ENCODE data around the gene ZMYND12.
"Not testable (repeated sequence)": the region's sequence is repeated elsewhere in the genome, so short reads cannot be mapped to it uniquely, and the experiment has no call there.

ZMYND12 gene

DNA sequence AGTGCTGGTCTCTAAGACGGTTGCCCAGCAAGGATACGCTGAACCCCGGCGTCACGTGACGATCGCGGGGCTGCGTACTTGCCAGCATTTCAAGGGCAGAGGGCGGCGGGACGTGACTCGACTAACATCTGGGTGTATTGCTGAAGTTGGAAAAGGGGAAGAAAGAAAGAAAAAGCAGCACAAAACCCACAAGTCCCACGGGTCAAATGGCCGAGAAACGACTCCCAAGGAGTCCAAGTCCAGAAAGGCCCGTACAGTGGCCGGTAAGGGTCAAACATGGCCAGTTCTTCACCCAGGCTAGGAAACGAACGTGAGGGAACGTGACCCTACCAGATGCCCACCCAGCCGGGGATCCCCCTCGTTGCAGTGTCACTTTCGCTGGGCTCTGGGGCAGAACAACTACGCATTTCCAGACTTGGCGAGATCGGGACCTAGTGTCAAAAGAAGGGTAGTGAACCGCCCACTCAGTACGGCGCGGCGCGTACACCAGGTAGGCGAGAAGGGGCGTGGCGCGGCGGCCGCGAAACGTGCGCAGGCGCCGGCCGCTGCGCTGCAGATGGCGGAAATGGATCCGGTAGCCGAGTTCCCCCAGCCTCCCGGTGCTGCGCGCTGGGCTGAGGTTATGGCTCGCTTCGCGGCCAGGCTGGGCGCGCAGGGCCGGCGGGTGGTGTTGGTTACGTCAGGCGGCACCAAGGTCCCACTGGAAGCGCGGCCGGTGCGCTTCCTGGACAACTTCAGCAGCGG is at the start of gene ZMYND12, which contains the start of gene PPCS:
Gene ZMYND12 (minus strand): TSS at position 13 of the 744 bp plus-strand sequence. CDS start 25 bp downstream, outside the sequence.
Gene PPCS (plus strand): TSS at position 534 of the 744 bp plus-strand sequence. CDS start 23 bp downstream, at position 557.
- DNase-seq: peak; percentile 91

DNA sequence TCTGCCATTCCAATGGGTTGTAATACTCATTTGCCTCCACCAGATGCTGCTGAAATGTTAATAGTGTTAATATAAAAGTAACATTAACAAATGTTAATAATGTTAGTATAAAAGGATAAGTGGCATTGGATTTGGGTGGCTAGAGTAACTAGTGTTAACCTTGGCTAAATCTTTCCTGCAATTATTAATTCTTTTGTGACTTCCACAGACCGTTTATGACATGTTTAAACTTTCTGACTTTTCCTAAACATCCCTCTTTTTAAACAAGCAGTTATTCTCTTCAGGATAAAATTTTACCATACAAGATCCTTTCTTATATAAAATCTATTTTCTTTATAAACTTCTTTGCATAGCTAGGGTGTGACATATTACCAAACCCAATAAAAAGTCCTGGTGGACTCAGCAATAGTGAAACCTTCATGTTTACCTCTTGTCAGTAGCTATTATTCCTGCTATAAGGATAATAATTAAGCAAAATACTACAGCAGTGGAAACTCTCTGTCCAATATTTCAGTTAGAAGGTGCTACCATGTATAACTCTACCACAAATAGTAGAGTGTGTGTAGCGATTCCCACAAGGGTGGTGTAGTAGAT is 48.8 kb upstream of the ZMYND12 start:
- DNase-seq: no peak

GRCh38 chr1:42502031-42502430 is 46.2 kb upstream of the ZMYND12 start:
- not testable (repeated sequence) for DNase-seq

GRCh38 chr1:42490237-42490636 is 34.4 kb upstream of the ZMYND12 start:
- DNase-seq: no peak

DNA sequence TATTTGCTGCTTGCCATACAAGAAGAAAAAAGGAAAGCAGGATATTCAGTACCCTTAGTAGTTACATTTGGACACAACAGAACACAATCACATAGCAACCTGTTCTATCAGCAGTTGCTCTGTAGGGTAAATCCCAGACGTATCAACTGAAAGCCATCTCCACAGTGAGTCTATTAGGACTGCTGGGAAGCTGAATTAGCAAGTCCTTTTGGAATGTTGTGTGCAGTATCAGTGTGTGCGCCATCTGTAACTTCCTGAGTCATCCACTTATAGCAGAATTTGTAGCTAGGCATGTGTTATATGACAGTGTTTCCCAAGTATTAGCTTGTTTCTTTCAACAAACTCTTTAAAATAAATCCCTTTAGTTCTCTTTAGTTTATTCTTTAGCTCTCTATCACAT is 28.6 kb upstream of the ZMYND12 start:
- DNase-seq: no peak

DNA sequence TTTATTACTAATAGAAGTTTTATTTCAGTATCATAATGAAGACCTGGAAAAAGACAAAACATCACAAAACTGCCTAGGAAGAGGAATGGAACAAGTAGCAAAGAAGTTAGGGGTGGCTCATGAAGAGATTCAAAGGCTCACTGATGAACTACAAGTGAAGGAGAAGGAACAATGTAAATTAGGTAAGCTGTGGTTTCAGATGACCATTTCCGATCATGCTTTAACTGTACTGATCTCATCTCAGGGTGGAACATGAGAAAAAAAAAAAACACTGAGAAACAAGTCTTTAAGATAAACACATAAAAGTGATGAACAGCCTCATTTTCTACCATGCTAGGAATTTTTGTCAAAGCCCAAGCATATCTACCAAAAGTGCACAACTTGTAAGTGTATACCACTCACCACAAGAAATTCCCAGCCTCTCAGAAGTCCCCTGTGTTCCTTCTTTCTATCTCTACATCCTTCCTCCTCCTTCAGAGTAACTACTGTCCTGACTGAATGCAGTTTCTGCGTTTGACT is 26.9 kb upstream of the ZMYND12 start:
- no peak for DNase-seq

DNA sequence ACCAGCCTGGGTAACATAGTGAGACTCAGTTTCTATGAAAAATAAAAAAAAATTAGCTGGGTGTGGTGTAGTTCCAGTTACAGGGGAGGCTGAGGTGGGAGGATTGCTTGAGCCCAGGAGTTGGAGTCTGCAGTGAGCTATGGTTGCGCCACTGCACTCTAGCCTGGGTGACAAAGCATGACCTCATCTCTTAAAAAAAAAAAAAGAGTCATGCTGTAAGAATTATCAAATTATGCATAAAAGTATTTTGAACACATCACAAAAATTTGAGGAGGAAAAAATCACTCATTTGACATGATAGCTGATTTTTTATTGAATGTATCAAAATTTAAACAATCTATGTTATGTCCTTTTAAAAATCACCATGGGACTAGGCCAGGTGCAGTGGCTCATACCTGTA is 25.1 kb upstream of the ZMYND12 start:
- DNase-seq: no peak

- no peak for DNase-seq
These were observed 23.8 kb upstream of the ZMYND12 start for GRCh38 chr1:42479621-42480020.

- no peak for DNase-seq
These were observed 22.0 kb upstream of the ZMYND12 start for GRCh38 chr1:42477775-42478174.

DNA sequence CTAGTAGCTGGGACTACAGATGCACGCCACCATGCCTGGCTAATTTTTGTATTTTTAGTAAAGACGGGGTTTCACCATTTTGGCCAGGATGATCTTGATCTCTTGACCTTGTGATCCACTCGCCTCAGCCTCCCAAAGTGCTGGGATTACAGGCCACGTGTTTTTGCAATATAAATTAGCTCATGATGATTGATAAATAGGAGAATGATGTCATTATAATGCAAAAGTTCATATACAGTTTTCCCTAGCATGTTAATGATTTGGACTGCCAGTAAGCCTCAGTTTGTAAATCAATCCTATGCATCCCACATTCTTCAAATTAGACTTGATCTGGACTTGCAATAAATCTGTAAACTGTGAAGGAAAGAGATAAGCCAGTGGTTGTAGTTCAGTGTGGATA is 21.5 kb upstream of the ZMYND12 start:
- DNase-seq: not testable (repeated sequence)

DNA sequence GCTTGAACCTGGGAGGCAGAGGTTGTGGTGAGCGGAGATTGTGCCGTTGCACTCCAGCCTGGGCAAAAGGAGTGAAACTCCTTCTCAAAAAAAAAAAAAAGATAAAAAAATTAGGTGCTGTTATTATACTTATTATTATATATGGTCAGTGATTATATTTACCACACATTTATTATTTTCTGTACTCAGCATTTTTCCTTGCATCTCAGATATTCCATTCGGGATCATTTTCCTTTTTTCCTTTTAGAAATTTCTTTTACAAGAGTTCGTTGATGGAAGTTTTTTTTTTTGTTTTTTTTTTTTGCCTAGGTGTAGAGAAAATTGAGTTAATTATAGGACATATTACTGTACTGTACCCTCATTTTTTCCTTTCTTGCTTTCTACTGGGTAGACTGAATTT is 20.8 kb upstream of the ZMYND12 start:
- DNase-seq: no peak

DNA sequence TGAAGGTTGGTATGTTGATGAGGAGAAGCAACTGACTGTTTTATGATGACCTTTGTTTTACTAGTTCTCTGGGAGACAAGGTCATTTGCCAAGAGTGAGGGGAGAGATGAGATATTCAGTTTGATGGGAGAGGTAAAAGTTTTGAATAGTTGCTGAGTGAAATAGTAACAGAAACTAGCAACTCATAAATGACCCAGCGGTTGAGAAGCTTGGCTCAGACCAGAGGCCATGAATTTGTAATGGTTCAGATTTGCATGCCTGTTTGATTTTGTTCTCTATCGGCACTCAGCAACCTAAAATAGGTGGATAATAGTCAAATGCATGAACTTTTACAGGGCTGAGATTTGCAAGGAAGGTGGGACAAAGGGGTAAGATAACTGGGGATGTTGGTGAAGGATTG is 13.9 kb upstream of the ZMYND12 start:
- no peak for DNase-seq

DNA sequence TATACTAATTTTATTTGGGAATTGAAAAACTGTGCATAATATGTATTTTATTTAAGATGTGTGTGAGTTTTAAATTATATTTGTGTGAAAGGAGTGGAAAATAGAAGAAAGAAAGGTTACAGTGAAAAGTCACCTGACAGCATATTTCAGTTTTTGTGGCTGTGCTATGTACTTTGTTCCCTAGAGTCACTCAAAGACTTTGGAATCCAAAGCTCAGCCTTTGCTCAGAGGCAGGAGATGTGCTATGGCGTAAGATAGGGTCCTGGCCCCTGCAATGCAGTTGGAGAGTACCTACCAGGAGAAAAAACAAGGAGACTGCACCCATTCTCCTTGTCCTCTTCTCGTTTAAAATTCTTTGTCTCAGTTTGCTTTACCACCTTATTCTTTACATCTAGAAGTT is 10.2 kb upstream of the ZMYND12 start:
- DNase-seq: no peak

DNA sequence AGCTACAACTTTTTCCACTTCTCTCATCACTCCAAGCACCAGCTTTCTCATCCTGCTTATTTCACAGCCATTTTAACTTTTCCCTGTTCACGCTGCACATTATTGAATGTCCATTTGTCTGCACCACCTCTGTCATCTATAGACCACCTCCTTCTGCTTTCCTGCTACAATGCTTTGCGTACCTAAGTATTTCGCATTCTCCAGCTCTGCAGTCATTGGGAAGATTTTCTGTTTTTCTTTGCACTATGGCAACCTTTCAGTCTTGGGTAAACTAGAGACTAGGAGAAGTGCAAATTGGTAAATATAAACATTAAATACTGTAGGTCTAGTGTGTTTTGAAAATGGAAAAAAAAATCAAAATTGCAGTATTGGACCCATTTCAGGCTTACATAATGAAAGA is 8.1 kb upstream of the ZMYND12 start:
- no peak for DNase-seq

- DNase-seq: peak; percentile 96
These were observed 7.3 kb upstream of the ZMYND12 start, which contains the start of gene CCDC30 for GRCh38 chr1:42462828-42463763. TSS of gene CCDC30 (plus strand) at chr1:42463286. CDS start at chr1:42480552, 17,266 bp downstream.

GRCh38 chr1:42461196-42461595 is 5.4 kb upstream of the ZMYND12 start:
- no peak for DNase-seq

- no peak for DNase-seq
These were observed 900 bp upstream of the ZMYND12 start for GRCh38 chr1:42456754-42457089.

- DNase-seq: no peak
These were observed 1.4 kb downstream of the ZMYND12 start for GRCh38 chr1:42454403-42454802.

DNA sequence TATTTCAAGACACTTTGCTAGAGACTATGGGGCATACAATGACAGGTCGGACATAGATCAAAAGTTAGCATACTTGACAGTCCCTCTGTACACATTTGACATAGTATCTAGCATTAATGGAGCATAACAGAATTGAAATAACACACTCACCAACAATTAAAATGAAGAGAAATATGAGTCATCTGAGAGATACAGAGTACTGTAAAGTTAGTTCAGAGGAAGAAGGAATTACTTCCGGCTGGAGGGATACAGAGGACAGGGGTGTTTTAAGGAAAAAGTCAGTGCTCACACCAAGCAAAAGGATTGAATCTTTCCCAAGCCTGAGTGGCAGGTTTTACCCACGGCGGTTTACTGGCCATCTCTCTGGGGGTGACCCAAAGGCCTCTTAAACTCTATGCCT is 2.4 kb downstream of the ZMYND12 start:
- DNase-seq: no peak

GRCh38 chr1:42450061-42450460 is 5.8 kb downstream of the ZMYND12 start:
- no peak for DNase-seq

DNA sequence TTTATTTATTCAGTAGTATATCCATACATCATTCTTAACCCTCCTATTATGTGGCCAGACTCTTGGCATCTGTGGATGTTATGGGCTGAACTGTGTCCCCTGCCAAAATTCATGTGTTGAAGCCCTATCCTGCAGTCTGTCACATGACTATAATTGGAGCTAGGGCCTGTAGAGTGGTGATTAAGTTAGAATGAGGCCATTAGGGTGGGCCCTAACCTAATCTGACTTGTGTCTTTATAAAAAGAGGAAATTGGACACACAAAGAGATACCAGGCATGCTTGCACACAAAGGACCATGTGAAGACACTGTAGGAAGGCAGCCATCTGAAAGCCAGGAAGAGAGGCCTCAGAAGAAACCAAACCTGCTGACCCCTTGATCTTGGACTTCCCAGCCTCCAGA is 6.6 kb downstream of the ZMYND12 start:
- no peak for DNase-seq

DNA sequence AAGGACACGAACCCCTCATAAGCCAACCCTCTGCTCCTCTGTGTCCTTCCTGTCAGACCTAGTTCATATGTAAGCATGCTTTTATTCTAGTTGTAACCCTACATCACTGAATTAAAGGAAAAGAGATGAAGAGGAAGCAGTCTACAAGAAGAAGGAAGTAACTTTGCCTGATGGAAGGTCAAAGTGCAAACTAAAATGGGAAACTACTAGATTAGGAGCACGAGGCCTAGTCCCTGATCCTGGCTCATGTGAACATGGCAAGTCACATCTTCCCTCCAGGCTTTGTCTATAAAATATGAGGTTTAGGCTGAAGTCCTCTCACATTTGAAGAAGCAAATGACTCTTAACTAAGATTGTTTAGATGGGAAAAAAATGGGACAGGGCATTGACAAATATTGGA is 13.2 kb downstream of the ZMYND12 start:
- no peak for DNase-seq

DNA sequence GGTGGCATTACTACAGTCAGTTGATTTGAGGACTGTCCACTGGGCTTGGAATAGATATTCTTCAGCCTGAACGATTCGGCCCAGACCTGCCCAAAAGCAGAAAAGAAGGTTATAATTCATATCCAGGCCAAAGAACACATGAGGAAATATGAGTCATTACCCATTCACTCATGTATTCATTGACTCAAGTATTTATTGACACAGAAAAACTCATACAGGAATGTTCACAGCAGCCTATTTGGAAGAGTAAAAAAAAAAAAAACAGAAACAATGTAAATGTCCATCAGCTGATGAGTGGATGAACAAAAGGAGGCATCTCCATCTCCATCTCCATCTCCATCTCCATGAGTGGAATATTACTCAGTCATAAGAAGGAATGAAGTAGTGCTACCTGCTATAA is 15.9 kb downstream of the ZMYND12 start:
- no peak for DNase-seq

Measured in left hindlimb (tissue), 1 donor.